T-cell (primary cell): Measurements from ENCODE around the gene SMYD2. TPM values are rescaled to one million over a fixed set of nuclear protein-coding genes. Genes with fewer than 3 reads are reported as not detected.
A peak's percentile ranks its signal among the peaks of the same experiment; 100 is the strongest.

Source experiments
- ATAC-seq, 4 experiments: fragments of 200-7000 bp in 3 of 4; fragments of 150-1000 bp in 1 of 4; cut with Tn5 transposase; replicated peaks in 1 of 4; 1 replicate in 3 of 4; 2 replicates in 1 of 4; pipeline ENCODE4 v1.10.0; 2021; ENCODE audit warnings: moderate library complexity in 3 of 4, mild to moderate bottlenecking in 2 of 4, moderate number of reproducible peaks in 1 of 4
- CTCF ChIA-PET, 2 donors: fragments of 300-600 bp; sonication (Branson Sonifier 250); formaldehyde crosslinking; loops; one replicate each; lab custom pipeline; 2022; ENCODE audit warnings: antibody characterized with exemption in 2 of 2; lab: Charles Lee
- POLR2A ChIA-PET, 2 donors: fragments of 300-600 bp; sonication (Branson Sonifier 250); formaldehyde crosslinking; loops; one replicate each; lab custom pipeline; 2022; ENCODE audit warnings: antibody characterized with exemption in 2 of 2; lab: Charles Lee
- DNase-seq, 35 experiments: peaks; one replicate each; pipeline versions ENCODE4 v3.0.0 to v3.0.0-alpha.2; 2013 to 2023
- H3K27ac ChIP-seq: one replicate; pipeline ENCODE4 v1.5.1; 2013; ENCODE audit warnings: low read length
- H3K27me3 ChIP-seq, 2 experiments: replicated peaks in 1 of 2; 1 replicate in 1 of 2; 2 replicates in 1 of 2; pipeline versions ENCODE4 v1.6.1 to v1.7.0; 2013; ENCODE audit warnings: low read length in 1 of 2, mixed read lengths in 1 of 2; ENCODE audit not compliant: control insufficient read depth in 2 of 2, insufficient read depth in 2 of 2; ENCODE audit errors: extremely low read depth in 1 of 2
- H3K36me3 ChIP-seq, 2 donors: 1 replicate in 1 of 2; 2 replicates in 1 of 2; pipeline versions ENCODE4 v1.6.1 to v1.7.0; 2013; ENCODE audit warnings: low read length in 1 of 2; ENCODE audit not compliant: control insufficient read depth in 2 of 2, insufficient read depth in 1 of 2; ENCODE audit errors: extremely low read depth in 1 of 2
- H3K4me1 ChIP-seq, 2 experiments: 1 replicate in 1 of 2; 2 replicates in 1 of 2; pipeline versions ENCODE4 v1.6.1 to v1.7.0; 2013; ENCODE audit warnings: low read length in 2 of 2, mixed read lengths in 1 of 2; ENCODE audit not compliant: insufficient read depth in 2 of 2, control insufficient read depth in 1 of 2; ENCODE audit errors: extremely low read depth in 1 of 2
- H3K4me3 ChIP-seq, 2 donors: 1 replicate in 1 of 2; 2 replicates in 1 of 2; pipeline versions ENCODE4 v1.5.1 to v1.7.0; 2013; ENCODE audit warnings: mild to moderate bottlenecking in 2 of 2, low read length in 1 of 2, moderate library complexity in 1 of 2; ENCODE audit not compliant: control insufficient read depth in 1 of 2; ENCODE audit errors: extremely low read depth in 1 of 2
- H3K9me3 ChIP-seq: 2 replicates; pipeline ENCODE4 v1.7.0; 2013
- H3K27ac Mint-ChIP-seq, 2 donors: one replicate each; pipeline ENCODE4 v1.8.0; 2020 to 2021; ENCODE audit warnings: mild to moderate bottlenecking in 2 of 2, mixed read lengths in 2 of 2
- H3K27me3 Mint-ChIP-seq, 2 donors: one replicate each; pipeline ENCODE4 v1.8.0; 2021 to 2022; ENCODE audit warnings: mixed read lengths in 2 of 2
- H3K36me3 Mint-ChIP-seq: one replicate; pipeline ENCODE4 v1.8.0; 2021; ENCODE audit warnings: mixed read lengths
- H3K4me1 Mint-ChIP-seq, 3 donors: one replicate each; pipeline ENCODE4 v1.8.0; 2020 to 2022; ENCODE audit warnings: mixed read lengths in 3 of 3, mild to moderate bottlenecking in 1 of 3
- H3K4me3 Mint-ChIP-seq, 3 donors: one replicate each; pipeline ENCODE4 v1.8.0; 2020 to 2022; ENCODE audit warnings: mild to moderate bottlenecking in 3 of 3, mixed read lengths in 3 of 3, moderate library complexity in 3 of 3
- H3K9me3 Mint-ChIP-seq, 3 donors: one replicate each; pipeline ENCODE4 v1.8.0; 2020 to 2022; ENCODE audit warnings: mixed read lengths in 3 of 3
- WGBS: methylation state at CpG from one replicate; pipeline ENCODE4 v1.1.5; 2013; ENCODE audit warnings: missing lambda C conversion rate; ENCODE audit not compliant: insufficient coverage; 5-methylcytosine and 5-hydroxymethylcytosine counted together
- total RNA-seq, 35 experiments: library from RNA in 6 of 35; stranded (reverse) in 6 of 35; fragments of 120-200 nt in 1 of 35; gene quantifications; one replicate each; pipeline versions ENCODE4 v1.2.1 to v1.2.4 and lab custom pipeline; 2013 to 2026

SMYD2 gene
- total RNA-seq, 5 donors from 2014 or later (not counting 1 experiment from before 2014, with no cell fraction given), result 27.3 to 35.2 (median 34.4) TPM

- no peaks in the 10 kb centered on the region for H3K9me3 ChIP-seq
- Mint-ChIP-seq H3K4me1 (peaks cover 57 to 73% (median 59%) of the 10 kb centered on the region in 3 donors), H3K27ac (no peak overlapping the region), H3K9me3 (no peaks in the 10 kb centered on the region), H3K27me3 (no peaks in the 10 kb centered on the region), H3K36me3 (peaks cover 13% of the 10 kb centered on the region), H3K4me3 (no peak overlapping the region)
- ChIA-PET CTCF (interaction anchor here in 1 of 2 donors (0.9 kb wide), 1 partner anchor 55 kb away, joined by 3 read pairs; no protein-coding TSS in a partner anchor), POLR2A (interaction anchor here in 1 of 2 donors (0.6 kb wide), 1 partner anchor 171 kb away, joined by 4 read pairs; no protein-coding TSS in a partner anchor)
- 100% methylated on average over 2 of the region's 6 CpGs for WGBS
- no peak overlapping the region for H3K27ac ChIP-seq
- DNase-seq (no peak), ATAC-seq (no peak)
- H3K4me3 ChIP-seq, result no peak overlapping the region
- no peaks in the 10 kb centered on the region for H3K27me3 ChIP-seq
- H3K4me1 ChIP-seq, result peaks cover 5 to 10% of the 10 kb centered on the region in 2 experiments
- peaks cover 4 to 8% of the 10 kb centered on the region in 2 donors for H3K36me3 ChIP-seq
These were observed 25.3 kb downstream of the SMYD2 start for GRCh38 chr1:214306269-214306668.

- no peak overlapping the region for H3K4me3 ChIP-seq
- H3K36me3 ChIP-seq, result peaks cover 6 to 9% of the 10 kb centered on the region in 2 donors
- CTCF ChIA-PET, result no interaction called here
These were observed 29.1 kb downstream of the SMYD2 start for GRCh38 chr1:214310010-214310409.

DNA sequence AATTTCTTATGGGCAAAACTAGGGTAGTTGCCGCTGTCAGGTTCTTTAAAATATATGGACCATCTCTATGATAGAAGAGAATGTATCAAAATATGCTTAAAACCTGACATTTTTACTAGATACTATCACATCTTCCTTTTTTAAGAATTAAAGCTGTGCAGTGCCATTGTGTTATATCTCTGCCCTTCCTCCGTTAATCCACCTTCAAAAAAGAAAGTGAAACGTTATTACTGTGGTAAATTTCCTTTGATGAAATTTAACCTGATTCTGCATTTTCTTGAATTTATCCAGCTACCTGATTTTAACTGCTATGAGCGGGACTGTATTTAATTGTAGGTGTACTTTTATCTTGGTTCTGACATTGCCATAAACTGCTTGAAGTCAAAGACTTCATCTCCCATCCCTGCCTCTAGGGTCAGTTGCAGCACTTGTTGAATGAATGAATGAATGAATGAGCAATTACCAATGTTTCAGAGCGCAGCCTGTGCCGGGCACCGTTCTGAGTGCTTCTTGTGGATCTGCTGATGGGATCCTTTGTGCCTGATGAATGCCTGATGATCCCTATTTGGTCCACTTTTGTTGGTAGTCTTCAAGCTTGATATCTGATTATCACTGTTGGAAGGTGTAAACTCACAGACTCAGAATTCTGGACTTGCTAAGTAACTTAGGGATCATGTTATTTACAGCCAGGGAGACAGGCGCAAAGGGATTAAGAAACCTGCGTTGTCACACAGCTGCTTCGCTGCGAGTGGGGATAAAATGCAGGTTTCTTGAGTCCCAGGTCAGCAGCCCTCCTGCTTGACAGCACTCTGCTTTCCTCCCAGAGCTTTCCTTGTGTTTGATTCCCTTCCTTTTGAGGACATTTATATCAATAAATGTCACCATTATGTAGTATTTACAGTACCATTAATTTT is 30.1 kb downstream of the SMYD2 start:
- DNase-seq, result peak in 1 of 35 experiments; percentile 17
- peaks cover 17% of the 10 kb centered on the region for H3K36me3 Mint-ChIP-seq
- peak in 2 of 4 experiments; percentile 37 to 47 for ATAC-seq
- no peak overlapping the region for H3K27ac Mint-ChIP-seq
- H3K27me3 ChIP-seq, result no peaks in the 10 kb centered on the region
- peaks cover 2 to 8% of the 10 kb centered on the region in 2 experiments for H3K4me1 ChIP-seq
- ChIA-PET POLR2A (no interaction called here), CTCF (interaction anchor here in 1 of 2 donors (0.5 to 1.9 kb wide), 2 partner anchors 49 to 284 kb away, joined by 4 to 10 read pairs; no protein-coding TSS in a partner anchor)
- peaks cover 4 to 13% of the 10 kb centered on the region in 2 donors for H3K36me3 ChIP-seq
- H3K4me3 ChIP-seq, result peak overlapping the region in 1 of 2 donors; percentile 6
- no peak overlapping the region for H3K27ac ChIP-seq
- H3K4me1 Mint-ChIP-seq, result peaks cover 38 to 58% (median 46%) of the 10 kb centered on the region in 3 donors
- 46% methylated on average over 3 of the region's 11 CpGs for WGBS
- no peaks in the 10 kb centered on the region for H3K27me3 Mint-ChIP-seq
- H3K9me3 ChIP-seq, result no peaks in the 10 kb centered on the region
- no peaks in the 10 kb centered on the region for H3K9me3 Mint-ChIP-seq
- peak overlapping the region; percentile 56 to 74 (median 65) for H3K4me3 Mint-ChIP-seq

More at GRCh38 chr1:214310010-214310409, 29.1 kb downstream of the SMYD2 start:
- WGBS, result 40% methylated on average over 1 of the region's 3 CpGs
- ATAC-seq (no peak), DNase-seq (no peak)
- Mint-ChIP-seq H3K4me1 (peaks cover 38 to 62% (median 46%) of the 10 kb centered on the region in 3 donors), H3K9me3 (no peaks in the 10 kb centered on the region), H3K27ac (peak overlapping the region in 1 of 2 donors; percentile 3), H3K36me3 (peaks cover 7% of the 10 kb centered on the region), H3K4me3 (peak overlapping the region; percentile 13 to 74 (median 44)), H3K27me3 (no peaks in the 10 kb centered on the region)
- Histone ChIP-seq H3K9me3 (no peaks in the 10 kb centered on the region), H3K27me3 (no peaks in the 10 kb centered on the region), H3K4me1 (peaks cover 2 to 8% of the 10 kb centered on the region in 2 experiments), H3K27ac (no peak overlapping the region)
- POLR2A ChIA-PET, result no interaction called here

DNA sequence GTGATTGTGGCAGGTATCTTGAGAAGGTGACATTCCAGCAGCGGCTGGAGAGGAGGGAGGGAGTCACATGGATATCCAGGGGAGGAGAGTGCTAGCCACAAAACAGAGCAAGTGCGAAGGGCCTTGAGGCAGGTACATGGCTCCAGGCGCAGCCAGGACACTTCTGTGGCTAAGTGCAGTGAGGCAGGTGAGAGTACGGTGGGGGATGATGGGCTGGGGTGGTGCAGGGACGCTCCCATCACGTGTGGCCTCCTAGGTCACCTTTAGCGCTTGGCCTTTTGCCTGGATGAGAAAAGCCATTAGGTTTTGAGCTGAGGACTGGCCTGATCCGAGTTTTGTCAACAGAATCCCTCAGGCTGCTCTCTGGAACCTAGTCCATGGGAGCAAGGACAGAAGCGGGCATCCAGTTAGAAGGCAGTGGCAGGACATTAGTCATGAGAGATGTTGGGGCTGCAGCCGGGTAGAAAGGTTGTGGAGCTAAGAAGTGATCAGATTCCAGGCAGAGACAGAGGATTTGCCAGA is 31.6 kb downstream of the SMYD2 start:
- peaks cover 35 to 51% (median 38%) of the 10 kb centered on the region in 3 donors for H3K4me1 Mint-ChIP-seq
- 94% methylated on average over 10 of the region's 10 CpGs for WGBS
- Histone ChIP-seq H3K27me3 (no peaks in the 10 kb centered on the region), H3K27ac (no peak overlapping the region), H3K4me3 (no peak overlapping the region), H3K4me1 (peaks cover 2 to 8% of the 10 kb centered on the region in 2 experiments), H3K36me3 (peaks cover 4 to 15% of the 10 kb centered on the region in 2 donors), H3K9me3 (no peaks in the 10 kb centered on the region)
- H3K4me3 Mint-ChIP-seq, result no peak overlapping the region
- POLR2A ChIA-PET, result interaction anchor here in 1 of 2 donors (0.6 kb wide), 1 partner anchor 597 kb away, joined by 3 read pairs; no protein-coding TSS in a partner anchor
- H3K27ac Mint-ChIP-seq, result no peak overlapping the region
- DNase-seq, result no peak
- peaks cover 21% of the 10 kb centered on the region for H3K36me3 Mint-ChIP-seq
- H3K9me3 Mint-ChIP-seq, result no peaks in the 10 kb centered on the region
- CTCF ChIA-PET, result interaction anchor here in 1 of 2 donors (0.5 to 1.0 kb wide), 6 partner anchors 8 to 158 kb away, joined by 3 to 8 read pairs (median 4); no protein-coding TSS in a partner anchor
- H3K27me3 Mint-ChIP-seq, result no peaks in the 10 kb centered on the region
- no peak for ATAC-seq

DNA sequence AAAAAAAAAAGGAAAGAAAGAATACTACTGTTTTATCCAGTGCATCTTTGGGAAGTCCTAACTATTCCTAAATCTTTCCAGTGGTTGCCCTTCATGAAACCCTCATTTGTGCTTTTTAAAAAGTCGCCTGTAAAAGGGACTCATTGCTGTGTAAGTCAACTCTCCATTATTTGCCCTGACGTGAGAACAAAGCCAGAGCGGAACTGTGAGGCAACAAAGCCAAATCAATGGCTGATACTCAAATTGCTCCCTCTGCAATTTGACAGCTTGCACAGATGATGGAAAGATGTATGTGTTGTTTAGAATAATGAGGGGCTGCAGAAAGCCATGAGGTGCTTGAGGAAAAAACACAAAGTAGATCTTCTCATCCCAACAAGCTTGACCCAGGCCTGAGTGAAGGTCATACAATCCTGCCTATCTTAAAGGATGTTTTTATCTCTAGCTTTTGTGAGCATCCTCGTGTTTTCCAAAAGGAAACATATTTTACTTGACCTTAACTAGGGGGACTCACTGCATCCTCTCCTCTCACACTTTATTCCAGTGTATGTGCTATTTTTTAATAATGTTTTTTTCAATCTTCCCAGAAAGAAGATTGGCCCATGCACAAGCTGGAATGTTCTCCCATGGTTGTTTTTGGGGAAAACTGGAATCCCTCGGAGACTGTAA is 33.4 kb downstream of the SMYD2 start:
- no peaks in the 10 kb centered on the region for H3K9me3 ChIP-seq
- H3K4me3 ChIP-seq, result no peak overlapping the region
- peaks cover 2 to 8% of the 10 kb centered on the region in 2 experiments for H3K4me1 ChIP-seq
- no peak for DNase-seq
- H3K36me3 Mint-ChIP-seq, result peaks cover 37% of the 10 kb centered on the region
- no peaks in the 10 kb centered on the region for H3K9me3 Mint-ChIP-seq
- no peaks in the 10 kb centered on the region for H3K27me3 ChIP-seq
- H3K4me1 Mint-ChIP-seq, result peaks cover 21 to 36% (median 24%) of the 10 kb centered on the region in 3 donors
- H3K36me3 ChIP-seq, result peaks cover 4 to 28% of the 10 kb centered on the region in 2 donors
- H3K4me3 Mint-ChIP-seq, result no peak overlapping the region
- no peak overlapping the region for H3K27ac Mint-ChIP-seq
- no peak for ATAC-seq
- WGBS, result 100% methylated on average over 1 of the region's 5 CpGs
- H3K27me3 Mint-ChIP-seq, result no peaks in the 10 kb centered on the region
- CTCF ChIA-PET, result interaction anchor here in 1 of 2 donors (1.6 kb wide), 1 partner anchor 53 kb away, joined by 4 read pairs; no protein-coding TSS in a partner anchor
- POLR2A ChIA-PET, result no interaction called here
- no peak overlapping the region for H3K27ac ChIP-seq
